A549 (cell line): ENCODE results near the gene CSMD2. TPM values are rescaled to one million over a fixed set of nuclear protein-coding genes. Genes with fewer than 3 reads are reported as not detected.

Experiments used
- ATAC-seq, 2 experiments: fragments of 200-7000 bp in 1 of 2; fragments of >200 bp in 1 of 2; cut with Nextera tagmentation in 1 of 2; cut with Tn5 transposase in 1 of 2; 3 replicates each; pipeline versions ENCODE4 v1.8.0 to v1.9.1; 2018 to 2020; ENCODE audit warnings: mild to moderate bottlenecking in 1 of 2, moderate library complexity in 1 of 2
- CTCF ChIA-PET: fragments of 300-600 bp; sonication (Branson Sonifier 250); formaldehyde crosslinking; extraction: SDS; loops from one replicate; lab custom pipeline; 2021; ENCODE audit warnings: antibody characterized with exemption, inconsistent platforms; lab: Yijun Ruan, JAX
- POLR2A ChIA-PET: fragments of 350-600 bp; formaldehyde crosslinking; extraction: SDS; loops from one replicate; lab custom pipeline; 2021; ENCODE audit warnings: antibody characterized with exemption, inconsistent platforms; lab: Yijun Ruan, JAX
- DNase-seq, 2 experiments: peaks; one replicate each; pipeline versions ENCODE4 v3.0.0 to v3.0.0-alpha.2; 2011 to 2016; ENCODE audit warnings: low read depth in 1 of 2, low spot score in 1 of 2
- FAIRE-seq: peaks from 2 replicates; lab custom pipeline; 2011; peaks lifted over from hg19 to GRCh38; lab: Jason Lieb, UNC
- H3K27ac ChIP-seq, 2 experiments: fragments of >200 bp; sonication (Bioruptor Twin); formaldehyde crosslinking; 3 replicates each; pipeline ENCODE4 v1.5.1; 2016 to 2017
- H3K4me1 ChIP-seq: fragments of >200 bp; sonication (Bioruptor Twin); formaldehyde crosslinking; 3 replicates; pipeline ENCODE4 v1.6.1; 2016
- H3K4me2 ChIP-seq: fragments of >200 bp; sonication (Bioruptor Twin); formaldehyde crosslinking; 3 replicates; pipeline ENCODE4 v1.6.1; 2016
- H3K4me3 ChIP-seq: fragments of >200 bp; sonication (Bioruptor Twin); formaldehyde crosslinking; 3 replicates; pipeline ENCODE4 v1.5.1; 2016
- H3K9me3 ChIP-seq: fragments of >200 bp; sonication (Bioruptor Twin); formaldehyde crosslinking; 3 replicates; pipeline ENCODE4 v1.6.1; 2016
- ATOH8 ChIP-seq: fragments of 250-450 bp; sonication (Bioruptor Pico); IDR thresholded peaks from 2 replicates; pipeline ENCODE4 v1.5.0; 2020; ENCODE audit warnings: low read depth, mild to moderate bottlenecking, moderate library complexity
- BCL3 ChIP-seq: fragments of >200 bp; sonication (Bioruptor Twin); formaldehyde crosslinking; IDR thresholded peaks from 3 replicates; pipeline ENCODE4 v1.6.1; 2016
- CBX2 ChIP-seq: fragments of 200-600 bp; sonication (generic); IDR thresholded peaks from 2 replicates; pipeline ENCODE4 v1.6.1; 2016; ENCODE audit warnings: low read depth, mild to moderate bottlenecking, borderline replicate concordance
- CBX8 ChIP-seq: fragments of 200-600 bp; sonication (generic); IDR thresholded peaks from 2 replicates; pipeline ENCODE4 v1.6.1; 2016
- CEBPB ChIP-seq, 2 experiments: fragments of >200 bp in 1 of 2; sonication (Bioruptor Twin) in 1 of 2; formaldehyde crosslinking in 1 of 2; IDR thresholded peaks; 2 replicates each; pipeline ENCODE4 v1.6.1; 2012 to 2016
- CHD4 ChIP-seq: fragments of 200-600 bp; sonication (generic); IDR thresholded peaks from 2 replicates; pipeline ENCODE4 v1.6.1; 2016; ENCODE audit warnings: antibody characterized with exemption, mild to moderate bottlenecking, borderline replicate concordance
- ESRRA ChIP-seq: fragments of 150-350 bp; IDR thresholded peaks from 2 replicates; pipeline ENCODE4 v1.6.1; 2014; ENCODE audit warnings: mild to moderate bottlenecking, low read length, borderline replicate concordance
- FOSB ChIP-seq: fragments of 250-450 bp; sonication (Bioruptor Pico); IDR thresholded peaks from 2 replicates; pipeline ENCODE4 v1.5.0; 2020; ENCODE audit warnings: mild to moderate bottlenecking, moderate library complexity
- FOXS1 ChIP-seq: fragments of 250-450 bp; sonication (Bioruptor Pico); IDR thresholded peaks from 2 replicates; pipeline ENCODE4 v1.5.0; 2020; ENCODE audit warnings: mild to moderate bottlenecking, moderate library complexity
- JUN ChIP-seq, 2 experiments: fragments of >200 bp; sonication (Bioruptor Twin); formaldehyde crosslinking; IDR thresholded peaks; 2 replicates in 1 of 2; 3 replicates in 1 of 2; pipeline ENCODE4 v1.6.1; 2016 to 2017
- KDM1A ChIP-seq: fragments of 200-600 bp; sonication (generic); IDR thresholded peaks from 2 replicates; pipeline ENCODE4 v1.6.1; 2016; ENCODE audit warnings: low read depth, mild to moderate bottlenecking
- NFE2L2 ChIP-seq: fragments of 150-350 bp; conservative IDR thresholded peaks from 2 replicates; pipeline ENCODE4 v1.6.1; 2014; ENCODE audit warnings: low read length
- NPAS2 ChIP-seq: fragments of 250-450 bp; sonication (Bioruptor Pico); IDR thresholded peaks from 2 replicates; pipeline ENCODE4 v1.8.0; 2022; ENCODE audit warnings: mild to moderate bottlenecking, moderate library complexity, borderline replicate concordance
- NR3C1 ChIP-seq: fragments of >200 bp; sonication (Bioruptor Twin); formaldehyde crosslinking; IDR thresholded peaks from 3 replicates; pipeline ENCODE4 v1.6.1; 2017
- PBX3 ChIP-seq: IDR thresholded peaks from 2 replicates; pipeline ENCODE4 v1.6.1; 2012
- PHF8 ChIP-seq: fragments of 200-600 bp; sonication (generic); IDR thresholded peaks from 2 replicates; pipeline ENCODE4 v1.6.1; 2016; ENCODE audit warnings: low read depth, mild to moderate bottlenecking, antibody characterized with exemption, moderate library complexity, borderline replicate concordance
- POLR2AphosphoS2 ChIP-seq: conservative IDR thresholded peaks from 2 replicates; pipeline ENCODE4 v1.6.1; 2012; ENCODE audit warnings: low read length, improper control_type of control experiment, inconsistent platforms
- RARB ChIP-seq: fragments of 250-450 bp; sonication (Bioruptor Pico); IDR thresholded peaks from 2 replicates; pipeline ENCODE4 v1.8.0; 2021; ENCODE audit warnings: mild to moderate bottlenecking, moderate library complexity
- RFX5 ChIP-seq: fragments of 450-650 bp; IDR thresholded peaks from 2 replicates; pipeline ENCODE4 v1.7.1; 2014; ENCODE audit warnings: antibody characterized with exemption, mild to moderate bottlenecking, moderate library complexity
- TFCP2L1 ChIP-seq: fragments of 250-450 bp; sonication (Bioruptor Pico); IDR thresholded peaks from 2 replicates; pipeline ENCODE4 v1.5.0; 2021; ENCODE audit warnings: mild to moderate bottlenecking
- ZFP36 ChIP-seq: fragments of 450-650 bp; IDR thresholded peaks from 2 replicates; pipeline ENCODE4 v1.6.1; 2014; ENCODE audit warnings: borderline replicate concordance; ENCODE audit not compliant: partially characterized antibody
- ZNF302 ChIP-seq: fragments of 250-450 bp; sonication (Bioruptor Pico); IDR thresholded peaks from 2 replicates; pipeline ENCODE4 v1.9.0; 2021; ENCODE audit warnings: inconsistent platforms, mild to moderate bottlenecking, moderate library complexity
- WGBS: methylation state at CpG from one replicate; pipeline ENCODE4 v1.1.6; 2017; ENCODE audit errors: missing lambda C conversion rate; 5-methylcytosine and 5-hydroxymethylcytosine counted together
- polyA plus RNA-seq, 4 experiments: library from polyadenylated mRNA; depleted of rRNA in 3 of 4; stranded (reverse); fragments of >200 nt; fragmentation: RNase III in 1 of 4; extraction: RNeasy Plus Mini Kit Qiagen cat#74134 plus additional on column Dnase treatment in 1 of 4; gene quantifications; 2 replicates in 3 of 4; 3 replicates in 1 of 4; pipeline ENCODE4 v1.2.3, GENCODE V29; 2011 to 2017
- TF ChIP-seq, protein P1 (sequence below): fragments of >200 bp; sonication (Bioruptor Twin); formaldehyde crosslinking; IDR thresholded peaks from 2 replicates; pipeline ENCODE4 v1.6.1; 2016
- TF ChIP-seq, protein P2 (sequence below): fragments of 250-450 bp; sonication (Bioruptor Pico); IDR thresholded peaks from 2 replicates; pipeline ENCODE4 v1.5.0; 2021; ENCODE audit warnings: mild to moderate bottlenecking, moderate library complexity, borderline replicate concordance

Gene CSMD2
- polyA plus RNA-seq, 2 of the 4 experiments (the other 2 are of a cell fraction): not detected

GRCh38 chr1:33706634-33707255, 458.3 kb downstream of the CSMD2 start:
- FAIRE-seq: no peak
- TF ChIP-seq FOXS1 (CRISPR knock-in tag) (no peak), RFX5 (no peak), JUN (IDR thresholded peaks at IDR 0.05) (no peak), CBX2 (no peak), KDM1A (no peak), RARB (no peak)
- Histone ChIP-seq H3K4me3 (no peak overlapping the region), H3K4me1 (no peaks in the 10 kb centered on the region), H3K27ac (no peak overlapping the region), H3K9me3 (no peaks in the 10 kb centered on the region), H3K4me2 (no peak overlapping the region)
- CTCF ChIA-PET: no interaction called here
- DNase-seq: no peak
- POLR2A ChIA-PET: no interaction called here
- 61% methylated on average over 12 of the region's 12 CpGs for WGBS
- no peak for ATAC-seq

- Histone ChIP-seq H3K4me2 (no peak overlapping the region), H3K27ac (no peak overlapping the region), H3K4me1 (no peaks in the 10 kb centered on the region), H3K9me3 (no peaks in the 10 kb centered on the region), H3K4me3 (no peak overlapping the region)
- no peak for FAIRE-seq
- CTCF ChIA-PET: no interaction called here
- POLR2A ChIA-PET: no interaction called here
- no peak for ATAC-seq
- DNase-seq: no peak
- WGBS: 0% methylated on average over 3 of the region's 3 CpGs
- TF ChIP-seq CHD4: no peak
- TF ChIP-seq PBX3: no peak
- TF ChIP-seq POLR2AphosphoS2: no peak
- no peak for TF ChIP-seq NR3C1
- TF ChIP-seq CBX8: no peak
- no peak for TF ChIP-seq CEBPB (IDR thresholded peaks at IDR 0.05)
- TF ChIP-seq ESRRA: no peak
- no peak for TF ChIP-seq NPAS2 (CRISPR knock-in tag)
- TF ChIP-seq BCL3: no peak
Observed at GRCh38 chr1:33703464-33703863, 461.6 kb downstream of the CSMD2 start.

DNA sequence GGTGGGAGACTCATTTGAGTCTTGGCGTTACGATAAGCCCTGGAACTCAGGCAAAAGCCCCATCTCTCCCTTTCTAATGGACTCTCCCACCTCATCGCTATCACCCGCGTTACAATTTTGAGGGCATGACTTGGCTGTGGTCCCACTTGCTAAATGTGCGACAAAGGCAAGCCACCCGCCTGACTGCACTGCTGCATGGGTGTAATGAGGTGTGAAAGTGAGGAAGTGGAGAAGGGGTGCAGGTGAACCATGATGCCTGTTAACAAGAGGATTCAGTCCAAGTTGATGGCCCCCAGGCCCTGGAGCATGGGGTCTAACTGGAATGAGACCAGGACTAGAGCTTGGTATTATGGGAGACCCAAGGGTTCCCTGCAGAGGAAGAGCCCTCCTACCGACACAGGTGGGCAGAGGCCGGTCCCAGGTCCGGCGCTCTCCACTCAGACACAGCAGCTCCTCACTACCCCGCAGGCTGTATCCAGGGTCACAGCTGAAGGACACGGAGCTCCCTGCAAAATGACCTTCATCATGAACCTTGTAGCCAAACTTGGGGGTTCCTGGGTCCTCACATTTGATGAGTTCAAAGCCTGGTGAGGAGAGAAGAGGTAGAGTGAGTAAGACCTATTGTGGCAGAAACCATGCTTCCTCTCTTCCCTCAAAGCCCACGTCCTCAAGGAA, 466.5 kb downstream of the CSMD2 start:
- TF ChIP-seq POLR2AphosphoS2: no peak
- no peak for TF ChIP-seq TFCP2L1
- no peak for TF ChIP-seq FOSB (CRISPR knock-in tag)
- no peak for TF ChIP-seq CBX2
- H3K4me2 ChIP-seq: no peak overlapping the region
- 26% methylated on average over 14 of the region's 14 CpGs for WGBS
- ATAC-seq (no peak), FAIRE-seq (no peak), DNase-seq (no peak)
- ChIA-PET POLR2A (no interaction called here), CTCF (no interaction called here)
- H3K4me3 ChIP-seq: no peak overlapping the region
- no peaks in the 10 kb centered on the region for H3K9me3 ChIP-seq
- H3K27ac ChIP-seq: no peak overlapping the region
- no peaks in the 10 kb centered on the region for H3K4me1 ChIP-seq

GRCh38 chr1:33697816-33698215, 467.2 kb downstream of the CSMD2 start:
- WGBS: 0% methylated on average over 2 of the region's 2 CpGs
- no peak for FAIRE-seq
- TF ChIP-seq ATOH8 (CRISPR knock-in tag) (no peak), FOSB (CRISPR knock-in tag) (no peak), BCL3 (no peak), ZFP36 (no peak), ZNF302 (CRISPR knock-in tag) (no peak), PHF8 (no peak), CHD4 (no peak), NFE2L2 (no peak)
- TF ChIP-seq, protein P1, sequence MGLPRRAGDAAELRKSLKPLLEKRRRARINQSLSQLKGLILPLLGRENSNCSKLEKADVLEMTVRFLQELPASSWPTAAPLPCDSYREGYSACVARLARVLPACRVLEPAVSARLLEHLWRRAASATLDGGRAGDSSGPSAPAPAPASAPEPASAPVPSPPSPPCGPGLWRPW: no peak
- TF ChIP-seq, protein P2, sequence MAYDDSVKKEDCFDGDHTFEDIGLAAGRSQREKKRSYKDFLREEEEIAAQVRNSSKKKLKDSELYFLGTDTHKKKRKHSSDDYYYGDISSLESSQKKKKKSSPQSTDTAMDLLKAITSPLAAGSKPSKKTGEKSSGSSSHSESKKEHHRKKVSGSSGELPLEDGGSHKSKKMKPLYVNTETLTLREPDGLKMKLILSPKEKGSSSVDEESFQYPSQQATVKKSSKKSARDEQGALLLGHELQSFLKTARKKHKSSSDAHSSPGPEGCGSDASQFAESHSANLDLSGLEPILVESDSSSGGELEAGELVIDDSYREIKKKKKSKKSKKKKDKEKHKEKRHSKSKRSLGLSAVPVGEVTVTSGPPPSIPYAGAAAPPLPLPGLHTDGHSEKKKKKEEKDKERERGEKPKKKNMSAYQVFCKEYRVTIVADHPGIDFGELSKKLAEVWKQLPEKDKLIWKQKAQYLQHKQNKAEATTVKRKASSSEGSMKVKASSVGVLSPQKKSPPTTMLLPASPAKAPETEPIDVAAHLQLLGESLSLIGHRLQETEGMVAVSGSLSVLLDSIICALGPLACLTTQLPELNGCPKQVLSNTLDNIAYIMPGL (CRISPR knock-in tag): no peak

More at GRCh38 chr1:33697816-33698215, 467.2 kb downstream of the CSMD2 start:
- ATAC-seq (no peak), DNase-seq (no peak)
- Histone ChIP-seq H3K4me3 (no peak overlapping the region), H3K27ac (no peak overlapping the region), H3K4me1 (no peaks in the 10 kb centered on the region), H3K9me3 (no peaks in the 10 kb centered on the region), H3K4me2 (no peak overlapping the region)
- POLR2A ChIA-PET: no interaction called here
- CTCF ChIA-PET: no interaction called here
